Neutrophil (primary cell): ENCODE measurements around the gene RAB33B.

Source experiments
- H3K27ac ChIP-seq: fragments of 200-600 bp; sonication (generic); 2 replicates; pipeline ENCODE4 v1.5.1; 2016; ENCODE audit warnings: mild to moderate bottlenecking, moderate library complexity
- H3K27me3 ChIP-seq: fragments of 200-600 bp; sonication (generic); 2 replicates; pipeline ENCODE4 v1.6.0; 2016; ENCODE audit warnings: mild to moderate bottlenecking
- H3K36me3 ChIP-seq: fragments of 200-600 bp; sonication (generic); 2 replicates; pipeline ENCODE4 v1.5.1; 2017
- H3K4me1 ChIP-seq, 2 experiments: fragments of 200-600 bp in 1 of 2; sonication (generic) in 1 of 2; 1 replicate in 1 of 2; 2 replicates in 1 of 2; pipeline versions ENCODE4 v1.5.1 to v1.6.1; 2013 to 2016; ENCODE audit warnings: low read depth in 1 of 2, low read length in 1 of 2, mild to moderate bottlenecking in 1 of 2, moderate library complexity in 1 of 2; ENCODE audit not compliant: control insufficient read depth in 1 of 2, insufficient read depth in 1 of 2
- H3K4me3 ChIP-seq, 2 experiments: fragments of 200-600 bp in 1 of 2; sonication (generic) in 1 of 2; 1 replicate in 1 of 2; 2 replicates in 1 of 2; pipeline ENCODE4 v1.5.1; 2013 to 2016; ENCODE audit warnings: low read depth in 1 of 2, low read length in 1 of 2, mild to moderate bottlenecking in 1 of 2, moderate library complexity in 1 of 2
- H3K9me3 ChIP-seq: fragments of 200-600 bp; sonication (generic); 2 replicates; pipeline ENCODE4 v1.5.1; 2016
- TF ChIP-seq, protein P1 (sequence below): fragments of 200-600 bp; sonication (generic); IDR thresholded peaks from 2 replicates; pipeline ENCODE4 v1.5.1; 2016; ENCODE audit warnings: antibody characterized with exemption

The RAB33B gene

DNA sequence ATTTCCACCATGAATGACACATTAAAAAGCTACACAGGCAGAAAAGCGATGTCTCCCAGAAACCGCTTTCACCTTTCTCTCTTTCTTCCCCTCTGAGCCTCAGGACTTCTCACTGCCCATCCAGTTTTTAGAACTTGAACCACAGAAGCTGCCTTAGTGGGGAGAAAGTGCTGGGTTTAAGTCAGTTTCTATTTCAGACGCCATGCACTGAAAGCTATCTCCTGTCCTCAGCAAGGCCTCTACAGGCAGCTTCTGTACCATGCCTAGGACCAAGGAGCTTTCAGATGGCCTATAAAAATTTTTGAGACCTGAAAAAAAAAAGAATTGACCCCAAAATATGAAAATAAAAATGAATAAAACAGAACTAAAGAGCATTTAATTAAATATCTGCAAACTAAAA is 34.5 kb downstream of the RAB33B start:
- Histone ChIP-seq H3K27me3 (no peaks in the 10 kb centered on the region), H3K4me1 (peaks cover 0 to 10% of the 10 kb centered on the region in 2 experiments), H3K4me3 (no peak overlapping the region), H3K36me3 (no peaks in the 10 kb centered on the region), H3K9me3 (no peaks in the 10 kb centered on the region), H3K27ac (no peak overlapping the region)
- TF ChIP-seq, protein P1, sequence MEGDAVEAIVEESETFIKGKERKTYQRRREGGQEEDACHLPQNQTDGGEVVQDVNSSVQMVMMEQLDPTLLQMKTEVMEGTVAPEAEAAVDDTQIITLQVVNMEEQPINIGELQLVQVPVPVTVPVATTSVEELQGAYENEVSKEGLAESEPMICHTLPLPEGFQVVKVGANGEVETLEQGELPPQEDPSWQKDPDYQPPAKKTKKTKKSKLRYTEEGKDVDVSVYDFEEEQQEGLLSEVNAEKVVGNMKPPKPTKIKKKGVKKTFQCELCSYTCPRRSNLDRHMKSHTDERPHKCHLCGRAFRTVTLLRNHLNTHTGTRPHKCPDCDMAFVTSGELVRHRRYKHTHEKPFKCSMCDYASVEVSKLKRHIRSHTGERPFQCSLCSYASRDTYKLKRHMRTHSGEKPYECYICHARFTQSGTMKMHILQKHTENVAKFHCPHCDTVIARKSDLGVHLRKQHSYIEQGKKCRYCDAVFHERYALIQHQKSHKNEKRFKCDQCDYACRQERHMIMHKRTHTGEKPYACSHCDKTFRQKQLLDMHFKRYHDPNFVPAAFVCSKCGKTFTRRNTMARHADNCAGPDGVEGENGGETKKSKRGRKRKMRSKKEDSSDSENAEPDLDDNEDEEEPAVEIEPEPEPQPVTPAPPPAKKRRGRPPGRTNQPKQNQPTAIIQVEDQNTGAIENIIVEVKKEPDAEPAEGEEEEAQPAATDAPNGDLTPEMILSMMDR = no peak

DNA sequence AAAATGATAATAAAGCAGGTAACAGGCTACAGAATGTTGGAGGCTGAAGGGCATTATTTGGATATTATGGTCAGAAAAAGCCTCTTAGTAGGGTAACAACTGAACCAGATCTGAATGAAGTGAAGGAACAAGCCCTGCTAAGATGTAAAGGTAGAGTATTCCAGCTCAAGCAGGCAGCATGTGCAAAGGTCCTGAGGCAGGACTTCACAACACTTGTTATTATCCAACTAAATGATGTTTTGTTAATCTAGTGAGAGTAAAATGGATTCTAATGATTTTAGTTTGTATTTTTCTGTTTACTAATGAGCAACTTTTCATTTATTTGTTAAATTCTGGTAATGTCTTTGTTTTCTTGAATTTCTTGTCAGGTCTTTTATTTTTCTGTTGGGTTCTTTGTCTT is 35.7 kb downstream of the RAB33B start:
- TF ChIP-seq, protein P1 = no peak
- Histone ChIP-seq H3K9me3 (no peaks in the 10 kb centered on the region), H3K27ac (no peak overlapping the region), H3K27me3 (no peaks in the 10 kb centered on the region), H3K4me3 (no peak overlapping the region), H3K4me1 (peaks cover 0 to 4% of the 10 kb centered on the region in 2 experiments), H3K36me3 (no peaks in the 10 kb centered on the region)

DNA sequence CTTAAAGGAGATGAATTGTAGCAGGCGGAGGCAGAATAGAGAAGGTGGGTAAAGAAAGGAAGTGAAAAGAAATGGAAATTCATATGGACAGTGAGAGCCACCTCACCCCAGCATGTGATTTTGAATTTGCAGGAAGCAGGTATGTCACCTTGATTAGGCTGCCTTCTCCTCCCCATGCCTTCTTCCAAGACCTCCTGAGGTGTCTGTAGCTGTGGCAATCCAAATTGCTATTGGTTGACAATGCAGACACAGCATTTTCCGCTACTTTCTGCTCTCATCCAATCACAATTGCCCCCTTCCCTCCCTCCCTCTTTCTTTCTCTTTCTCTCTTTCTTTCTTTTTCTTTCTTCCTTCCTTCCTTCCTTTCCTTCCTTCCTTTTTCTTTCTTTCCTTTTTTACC is 38.5 kb downstream of the RAB33B start:
- Histone ChIP-seq H3K9me3 (no peaks in the 10 kb centered on the region), H3K27ac (no peak overlapping the region), H3K4me3 (no peak overlapping the region), H3K27me3 (no peaks in the 10 kb centered on the region), H3K36me3 (no peaks in the 10 kb centered on the region), H3K4me1 (no peaks in the 10 kb centered on the region)
- TF ChIP-seq, protein P1 = no peak

DNA sequence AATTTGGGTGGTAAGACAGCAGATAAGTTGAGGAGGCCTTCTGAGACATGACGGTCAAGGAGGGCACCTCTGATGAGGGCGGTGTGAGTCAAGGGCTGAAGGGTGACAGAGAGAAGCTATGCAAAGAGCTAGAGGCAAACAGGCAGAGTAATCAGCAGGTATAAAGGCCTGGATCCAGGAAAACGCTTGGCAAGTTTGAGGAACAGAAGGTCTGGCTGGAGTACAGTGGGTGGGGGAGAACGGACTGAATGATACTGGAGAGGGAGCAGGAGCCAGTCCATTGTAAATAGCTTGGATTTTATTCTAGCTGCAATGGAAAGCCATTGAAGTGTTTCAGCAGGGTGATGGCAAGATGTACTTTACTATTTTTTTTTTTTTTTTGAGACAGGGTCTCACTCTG is 39.3 kb downstream of the RAB33B start:
- Histone ChIP-seq H3K36me3 (no peaks in the 10 kb centered on the region), H3K4me3 (no peak overlapping the region), H3K27ac (no peak overlapping the region), H3K4me1 (no peaks in the 10 kb centered on the region), H3K9me3 (no peaks in the 10 kb centered on the region), H3K27me3 (no peaks in the 10 kb centered on the region)
- TF ChIP-seq, protein P1 = no peak

DNA sequence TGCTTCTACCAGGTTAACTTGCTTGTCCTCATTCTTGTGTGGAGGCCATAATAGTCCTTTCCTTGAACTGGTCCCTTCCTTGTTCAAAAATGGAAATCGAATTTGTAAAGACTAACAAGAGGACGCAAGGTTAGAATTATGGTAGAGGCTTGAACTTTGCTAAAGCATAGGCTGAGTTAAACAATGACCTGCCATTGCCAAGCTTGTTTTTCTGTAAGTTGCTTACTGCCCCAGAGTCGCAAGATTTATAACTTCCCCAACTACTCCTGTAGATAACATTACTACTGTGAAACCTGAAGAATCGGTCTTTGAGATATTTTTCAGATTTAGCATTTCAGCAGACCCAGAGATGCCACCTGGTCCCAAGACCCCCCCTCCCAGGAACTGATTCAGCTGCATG is 45.3 kb downstream of the RAB33B start:
- H3K4me1 ChIP-seq = no peaks in the 10 kb centered on the region
- H3K27ac ChIP-seq = no peak overlapping the region
- TF ChIP-seq, protein P1 = no peak
- no peak overlapping the region for H3K4me3 ChIP-seq
- H3K36me3 ChIP-seq = no peaks in the 10 kb centered on the region
- no peaks in the 10 kb centered on the region for H3K27me3 ChIP-seq
- no peaks in the 10 kb centered on the region for H3K9me3 ChIP-seq

DNA sequence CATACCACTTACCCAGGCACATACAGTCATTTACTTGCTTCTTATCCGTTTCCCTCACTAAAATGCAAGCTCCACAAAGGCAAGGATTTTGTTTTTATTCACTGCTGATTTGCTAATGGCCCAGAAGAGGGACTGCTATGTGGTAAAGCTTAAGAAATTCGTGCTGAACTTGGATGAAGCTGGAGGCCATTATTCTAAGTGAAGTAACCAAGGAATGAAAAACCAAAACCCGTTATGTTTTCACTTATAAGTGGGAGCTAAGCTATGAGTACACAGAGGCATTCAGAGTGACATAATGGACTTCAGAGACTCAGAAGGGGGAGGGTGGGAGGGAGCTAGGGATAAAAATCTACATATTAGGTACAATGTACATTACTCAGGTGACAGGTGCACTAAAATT is 47.2 kb downstream of the RAB33B start:
- Histone ChIP-seq H3K9me3 (no peaks in the 10 kb centered on the region), H3K27me3 (no peaks in the 10 kb centered on the region), H3K27ac (no peak overlapping the region), H3K4me1 (peaks cover 5 to 9% of the 10 kb centered on the region in 2 experiments), H3K4me3 (no peak overlapping the region), H3K36me3 (no peaks in the 10 kb centered on the region)
- TF ChIP-seq, protein P1 = no peak
